ENCODE data around the gene HDAC10.

Gene HDAC10

DNA sequence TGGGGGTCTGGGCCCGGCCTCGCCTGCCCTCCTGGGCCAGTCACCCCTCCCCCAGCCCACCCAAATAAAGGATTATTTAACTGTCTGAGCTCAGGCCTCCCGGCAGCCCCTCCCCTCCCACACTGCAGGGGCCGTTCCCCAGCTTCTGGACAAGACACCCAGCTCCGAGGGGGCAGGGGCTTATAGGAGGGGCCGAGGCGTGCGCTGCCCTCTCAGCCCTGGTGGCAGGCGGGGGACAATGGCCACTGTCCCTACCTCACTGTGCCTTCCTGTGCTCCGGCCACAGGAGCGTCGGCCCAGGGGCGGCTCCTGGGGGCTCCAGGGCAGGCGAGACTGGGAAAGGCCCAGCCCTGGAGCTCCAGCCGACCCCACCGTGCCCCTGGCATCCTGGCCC is 52.4 kb downstream of the HDAC10 start:
- no peak for DNase-seq

DNA sequence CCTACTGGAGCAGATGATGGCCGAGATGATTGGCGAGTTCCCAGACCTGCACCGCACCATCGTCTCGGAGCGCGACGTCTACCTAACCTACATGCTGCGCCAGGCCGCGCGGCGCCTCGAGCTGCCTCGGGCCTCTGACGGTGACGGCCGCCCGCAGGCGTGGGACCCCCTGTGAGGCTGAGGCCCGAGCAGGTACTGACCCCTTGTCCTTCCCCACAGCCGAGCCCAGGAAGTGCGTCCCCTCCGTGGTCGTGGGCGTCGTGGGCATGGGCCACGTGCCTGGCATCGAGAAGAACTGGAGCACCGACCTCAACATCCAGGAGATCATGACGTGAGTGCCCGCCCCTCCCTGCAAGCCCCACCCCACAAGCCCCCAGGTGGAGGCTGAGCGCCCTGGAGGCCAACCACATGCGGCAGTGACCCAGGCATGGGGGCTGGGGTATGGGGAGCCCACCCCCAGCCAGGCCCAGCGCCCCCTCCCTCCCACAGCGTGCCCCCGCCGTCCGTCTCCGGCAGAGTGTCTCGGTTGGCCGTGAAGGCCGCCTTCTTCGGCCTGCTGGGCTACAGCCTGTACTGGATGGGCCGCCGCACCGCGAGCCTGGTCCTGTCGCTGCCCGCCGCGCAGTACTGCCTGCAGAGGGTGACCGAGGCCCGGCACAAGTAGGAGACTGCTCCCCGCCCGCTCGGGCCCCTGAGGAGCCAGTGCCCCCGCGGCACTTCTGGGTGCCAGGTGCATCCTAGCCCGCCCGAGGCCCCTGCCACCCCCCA is 53.0 kb downstream of the HDAC10 start:
- DNase-seq = no peak

DNA sequence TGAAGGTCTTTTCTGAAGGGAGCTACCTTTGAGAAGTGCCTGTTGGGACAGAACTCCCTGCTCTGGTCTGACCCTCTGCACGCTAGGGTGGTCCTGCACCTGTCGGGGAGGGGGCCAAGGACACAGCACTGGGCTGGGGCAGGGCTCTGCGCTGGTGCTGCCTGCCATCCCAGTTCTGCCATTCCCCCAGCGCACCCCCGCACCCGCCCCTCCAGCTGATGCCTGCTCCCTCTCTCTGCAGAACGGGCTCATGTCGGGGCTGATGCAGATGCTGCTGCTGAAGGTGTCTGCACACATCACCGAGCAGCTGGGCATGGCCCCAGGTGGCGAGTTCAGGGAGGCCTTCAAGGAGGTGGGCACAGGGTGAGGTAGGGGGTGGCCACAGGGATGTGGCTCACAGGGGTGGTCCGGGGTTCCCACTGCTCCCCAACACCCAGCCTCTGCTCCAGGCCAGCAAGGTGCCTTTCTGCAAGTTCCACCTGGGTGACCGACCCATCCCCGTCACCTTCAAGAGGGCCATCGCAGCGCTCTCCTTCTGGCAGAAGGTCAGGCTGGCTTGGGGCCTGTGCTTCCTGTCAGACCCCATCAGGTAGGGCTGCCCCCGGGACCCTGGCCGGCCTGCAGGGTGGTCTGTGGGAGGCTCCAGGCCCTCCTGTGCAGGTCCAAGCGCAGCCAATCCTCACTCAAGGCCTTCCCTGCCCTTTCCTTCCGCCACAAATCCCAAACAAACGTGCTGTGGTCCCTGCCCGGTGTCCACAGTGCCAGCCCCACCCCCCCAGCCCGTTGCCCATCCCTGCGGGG is 53.9 kb downstream of the HDAC10 start:
- DNase-seq = no peak

DNA sequence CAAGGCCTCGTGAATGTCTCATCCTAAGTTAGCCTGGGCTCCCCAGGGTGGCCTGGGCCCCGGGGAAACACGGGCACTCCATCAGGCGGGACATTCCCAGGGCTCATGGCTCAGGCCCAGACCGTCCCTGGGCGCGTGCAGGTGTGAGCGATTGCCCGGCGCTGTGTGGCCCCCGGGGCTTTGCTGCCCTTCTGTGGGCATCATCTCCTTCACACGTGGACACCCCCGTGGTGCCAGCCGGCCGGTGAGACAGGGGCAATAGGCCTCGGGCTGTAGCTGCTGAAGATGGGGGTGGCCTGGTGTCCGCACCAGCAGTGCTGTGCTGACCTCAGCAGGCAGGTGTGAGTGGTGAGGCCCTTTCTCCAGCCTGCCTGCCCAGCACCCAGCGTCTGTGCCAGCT is 54.8 kb downstream of the HDAC10 start:
- no peak for DNase-seq

Measured in suppressor macrophage treated with lipopolysaccharide for 1 hour (primary cell).